Neural cell (in vitro differentiated cells): ENCODE results near the gene DPEP1.

Experiments used
- CTCF ChIP-seq: fragments of 450-650 bp; IDR thresholded peaks from 2 replicates; pipeline ENCODE4 v1.5.1; 2014; ENCODE audit warnings: antibody characterized with exemption, mild to moderate bottlenecking, moderate library complexity; ENCODE audit not compliant: poor library complexity, severe bottlenecking
- TAF1 ChIP-seq: IDR thresholded peaks from 2 replicates; pipeline ENCODE4 v1.6.1; 2012; ENCODE audit warnings: low read depth

- TF ChIP-seq TAF1 (no peak), CTCF (no peak)
These were observed 5.3 kb upstream of the DPEP1 start for GRCh38 chr16:89607937-89608740.
